G401.6 (cell line): ENCODE results near the gene PIGV.
A peak's percentile ranks its signal among the peaks of the same experiment; 100 is the strongest.

ENCODE experiments used
- FAIRE-seq: peaks from 2 replicates; lab custom pipeline; 2012; peaks lifted over from hg19 to GRCh38; lab: Jason Lieb, UNC

The PIGV gene

GRCh38 chr1:26774462-26774861 lies 13.3 kb upstream of the PIGV start:
- FAIRE-seq = no peak

- no peak for FAIRE-seq
Measured at GRCh38 chr1:26775666-26776065, 12.1 kb upstream of the PIGV start.

GRCh38 chr1:26779098-26779668 lies 8.6 kb upstream of the PIGV start:
- FAIRE-seq = no peak

GRCh38 chr1:26780344-26780957 lies 7.3 kb upstream of the PIGV start:
- FAIRE-seq = no peak

GRCh38 chr1:26781206-26781825 lies 6.4 kb upstream of the PIGV start:
- FAIRE-seq = no peak

- no peak for FAIRE-seq
Measured at GRCh38 chr1:26782521-26783212, 5.1 kb upstream of the PIGV start.

GRCh38 chr1:26783646-26784022 lies 4.1 kb upstream of the PIGV start:
- no peak for FAIRE-seq

GRCh38 chr1:26784023-26784871 lies 3.5 kb upstream of the PIGV start:
- no peak for FAIRE-seq

- FAIRE-seq = no peak
Measured at GRCh38 chr1:26784886-26785285, 2.9 kb upstream of the PIGV start.

- no peak for FAIRE-seq
Measured at GRCh38 chr1:26785611-26786436, 1.9 kb upstream of the PIGV start.

GRCh38 chr1:26786437-26787380 lies 1.0 kb upstream of the PIGV start:
- FAIRE-seq = peak; percentile 93

- FAIRE-seq = no peak
Measured at GRCh38 chr1:26787381-26787705, 407 bp upstream of the PIGV start.

GRCh38 chr1:26788515-26788785 lies 700 bp downstream of the PIGV start:
- FAIRE-seq = no peak

GRCh38 chr1:26788836-26789611 lies 1.3 kb downstream of the PIGV start:
- peak; percentile 93 for FAIRE-seq

GRCh38 chr1:26789612-26789865 lies 1.8 kb downstream of the PIGV start:
- FAIRE-seq = no peak

GRCh38 chr1:26789931-26790330 lies 2.2 kb downstream of the PIGV start:
- no peak for FAIRE-seq

- FAIRE-seq = no peak
Measured at GRCh38 chr1:26790551-26790953, 2.8 kb downstream of the PIGV start.

- no peak for FAIRE-seq
Measured at GRCh38 chr1:26791148-26791547, 3.4 kb downstream of the PIGV start.

GRCh38 chr1:26791626-26792025 lies 3.9 kb downstream of the PIGV start:
- FAIRE-seq = no peak

- no peak for FAIRE-seq
Measured at GRCh38 chr1:26792924-26793323, 5.2 kb downstream of the PIGV start.
